Activated CD8-positive, alpha-beta memory T cell treated with anti-CD3 and anti-CD28 coated beads, Interleukin-2, amount 10 ng/mL, durations not matched to agents 7 days and 5 days (primary cell): ENCODE results near the gene TNP1. TPM values are rescaled to one million over a fixed set of nuclear protein-coding genes. Genes with fewer than 3 reads are reported as not detected.

Source experiments
- ATAC-seq: fragments of 150-1000 bp; cut with Tn5 transposase; one replicate; pipeline ENCODE4 v1.10.0; 2021; ENCODE audit warnings: moderate library complexity
- CTCF ChIA-PET: fragments of 350-600 bp; sonication (Branson Sonifier 250); formaldehyde crosslinking; loops from one replicate; lab custom pipeline; 2021; ENCODE audit warnings: antibody characterized with exemption; lab: Charles Lee
- DNase-seq: peaks from one replicate; pipeline ENCODE4 v3.0.0-alpha.2; 2020
- H3K27ac Mint-ChIP-seq: one replicate; pipeline ENCODE4 v1.8.0; 2021; ENCODE audit warnings: mild to moderate bottlenecking, mixed read lengths
- H3K27me3 Mint-ChIP-seq: one replicate; pipeline ENCODE4 v1.8.0; 2021; ENCODE audit warnings: mixed read lengths
- H3K36me3 Mint-ChIP-seq: one replicate; pipeline ENCODE4 v1.8.0; 2021; ENCODE audit warnings: mild to moderate bottlenecking, mixed read lengths
- H3K4me1 Mint-ChIP-seq: one replicate; pipeline ENCODE4 v1.8.0; 2021; ENCODE audit warnings: mixed read lengths
- H3K4me3 Mint-ChIP-seq: one replicate; pipeline ENCODE4 v1.8.0; 2021; ENCODE audit warnings: mild to moderate bottlenecking, moderate library complexity, mixed read lengths
- H3K9me3 Mint-ChIP-seq: one replicate; pipeline ENCODE4 v1.8.0; 2022; ENCODE audit warnings: low read depth, mixed read lengths
- total RNA-seq, 2 experiments: library from RNA; stranded (reverse); gene quantifications; one replicate each; pipeline ENCODE4 v1.2.3, GENCODE V29; 2021

The TNP1 gene
- total RNA-seq, 2 experiments from 2014 or later: not detected

DNA sequence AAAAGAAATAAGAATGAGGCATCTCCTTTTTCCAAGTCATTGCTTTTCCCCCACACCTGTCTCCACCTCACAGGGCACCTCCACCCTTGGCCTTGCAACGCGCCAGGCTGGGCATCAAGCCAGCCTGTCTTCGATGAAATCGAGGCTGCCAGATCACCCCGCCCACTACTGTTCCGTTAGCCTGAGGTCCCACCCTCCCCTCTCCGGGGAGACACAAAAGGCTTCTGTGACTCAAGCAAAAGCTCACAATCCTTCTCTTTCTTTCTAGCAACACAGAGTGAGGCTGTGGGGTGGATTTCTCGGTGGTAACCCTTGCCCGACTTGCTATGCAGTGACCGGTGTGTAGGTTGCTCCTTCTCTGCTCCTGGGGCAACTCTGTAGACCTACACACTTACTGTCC lies 9.9 kb downstream of the TNP1 start:
- H3K36me3 Mint-ChIP-seq: no peaks in the 10 kb centered on the region
- no peak for DNase-seq
- CTCF ChIA-PET: no interaction called here

DNA sequence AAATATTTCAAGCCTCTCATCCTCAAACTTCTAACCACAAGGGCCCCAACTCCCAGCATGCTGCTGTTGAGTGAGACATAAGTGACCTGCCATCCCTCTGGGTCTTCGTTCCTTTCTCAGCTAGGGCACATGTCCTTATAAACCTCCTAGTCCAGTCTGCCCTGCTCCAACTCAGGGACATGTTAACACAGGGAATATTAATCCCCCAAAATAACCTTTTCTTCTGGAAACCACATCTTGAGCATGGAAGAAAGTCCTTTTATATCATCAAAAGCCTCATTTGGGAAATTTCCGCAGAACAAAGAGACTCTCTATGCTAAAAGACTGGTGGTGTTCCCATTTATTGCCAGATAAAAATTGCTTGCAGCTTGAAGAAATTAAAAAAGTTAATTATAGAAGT lies 14.4 kb downstream of the TNP1 start:
- peaks cover 20% of the 10 kb centered on the region for H3K27me3 Mint-ChIP-seq
- peaks cover 4% of the 10 kb centered on the region for H3K4me1 Mint-ChIP-seq
- no peaks in the 10 kb centered on the region for H3K9me3 Mint-ChIP-seq
- CTCF ChIA-PET: no interaction called here
- H3K36me3 Mint-ChIP-seq: no peaks in the 10 kb centered on the region
- no peak overlapping the region for H3K4me3 Mint-ChIP-seq
- DNase-seq (no peak), ATAC-seq (no peak)
- H3K27ac Mint-ChIP-seq: no peak overlapping the region

More for the DNA sequence above, 9.9 kb downstream of the TNP1 start:
- no peaks in the 10 kb centered on the region for H3K9me3 Mint-ChIP-seq
- no peak for ATAC-seq
- no peak overlapping the region for H3K4me3 Mint-ChIP-seq
- peaks cover 21% of the 10 kb centered on the region for H3K27me3 Mint-ChIP-seq
- no peak overlapping the region for H3K27ac Mint-ChIP-seq
- H3K4me1 Mint-ChIP-seq: peaks cover 4% of the 10 kb centered on the region

DNA sequence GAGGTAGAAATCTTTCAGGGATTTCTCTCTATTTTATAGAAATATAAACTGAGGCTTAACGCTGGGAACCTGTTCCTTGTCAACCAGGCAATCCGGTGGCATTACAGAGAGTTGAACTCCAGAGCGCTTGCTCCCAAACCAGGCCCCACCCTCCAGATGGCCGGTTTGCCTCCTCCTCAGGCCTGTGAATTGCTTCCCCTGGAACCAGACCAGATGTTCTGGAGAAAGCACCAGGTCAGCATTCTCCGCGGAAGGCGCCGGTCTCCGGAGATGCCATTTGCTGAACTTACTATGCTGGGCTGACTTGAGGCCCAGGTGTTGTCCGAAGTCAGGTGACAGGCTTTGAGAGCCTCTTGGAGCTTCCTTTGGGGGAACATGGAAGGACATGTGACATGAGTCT lies 17.2 kb downstream of the TNP1 start:
- Mint-ChIP-seq H3K4me1 (no peaks in the 10 kb centered on the region), H3K9me3 (no peaks in the 10 kb centered on the region), H3K4me3 (no peak overlapping the region), H3K27me3 (peaks cover 10% of the 10 kb centered on the region), H3K36me3 (no peaks in the 10 kb centered on the region), H3K27ac (no peak overlapping the region)
- ATAC-seq (no peak), DNase-seq (no peak)
- CTCF ChIA-PET: no interaction called here

DNA sequence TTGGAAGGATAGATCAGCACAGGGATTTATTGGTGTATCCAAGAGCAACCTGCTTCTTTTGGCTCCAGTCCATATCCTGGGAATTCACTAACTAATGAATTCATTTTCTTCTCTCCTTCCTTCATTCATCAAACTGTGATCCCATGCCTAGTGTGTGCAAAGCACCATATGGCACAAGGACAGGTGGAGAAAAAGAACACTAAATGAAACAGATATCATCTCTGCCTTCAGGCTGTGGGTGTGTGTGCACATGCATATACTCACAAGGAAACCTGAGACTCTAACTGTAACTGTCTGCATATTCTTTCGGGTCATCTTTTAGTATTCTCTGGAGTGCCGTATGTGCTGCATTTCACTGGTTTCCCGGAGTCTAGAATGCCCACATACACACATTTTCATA lies 20.2 kb downstream of the TNP1 start:
- no peak overlapping the region for H3K4me3 Mint-ChIP-seq
- peaks cover 10% of the 10 kb centered on the region for H3K27me3 Mint-ChIP-seq
- H3K36me3 Mint-ChIP-seq: no peaks in the 10 kb centered on the region
- H3K27ac Mint-ChIP-seq: no peak overlapping the region
- CTCF ChIA-PET: no interaction called here
- DNase-seq (no peak), ATAC-seq (no peak)
- no peaks in the 10 kb centered on the region for H3K4me1 Mint-ChIP-seq
- H3K9me3 Mint-ChIP-seq: no peaks in the 10 kb centered on the region

DNA sequence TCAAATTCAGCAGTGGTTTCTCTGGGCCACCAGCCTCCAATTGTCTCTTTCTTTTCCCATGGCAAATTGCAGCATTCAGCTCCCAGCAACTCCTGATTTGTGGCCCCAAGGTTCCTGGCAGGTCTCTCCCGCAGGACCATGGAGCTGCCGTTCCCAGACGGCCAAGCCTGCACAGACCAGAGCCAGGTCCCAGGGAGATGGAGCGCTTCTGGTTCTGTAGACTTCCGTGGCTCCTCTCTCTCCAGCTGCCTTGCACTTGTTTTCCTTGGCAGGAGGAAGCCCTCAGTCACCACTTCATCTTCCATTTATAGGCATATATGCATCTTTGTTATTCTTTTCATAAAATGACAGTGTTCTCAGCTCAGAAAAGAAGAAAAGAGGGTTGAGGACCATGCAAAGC lies 21.7 kb downstream of the TNP1 start:
- no peak for ATAC-seq
- Mint-ChIP-seq H3K4me3 (no peak overlapping the region), H3K9me3 (no peaks in the 10 kb centered on the region), H3K27me3 (peaks cover 10% of the 10 kb centered on the region), H3K27ac (no peak overlapping the region), H3K4me1 (no peaks in the 10 kb centered on the region), H3K36me3 (no peaks in the 10 kb centered on the region)
- DNase-seq: no peak
- CTCF ChIA-PET: no interaction called here

DNA sequence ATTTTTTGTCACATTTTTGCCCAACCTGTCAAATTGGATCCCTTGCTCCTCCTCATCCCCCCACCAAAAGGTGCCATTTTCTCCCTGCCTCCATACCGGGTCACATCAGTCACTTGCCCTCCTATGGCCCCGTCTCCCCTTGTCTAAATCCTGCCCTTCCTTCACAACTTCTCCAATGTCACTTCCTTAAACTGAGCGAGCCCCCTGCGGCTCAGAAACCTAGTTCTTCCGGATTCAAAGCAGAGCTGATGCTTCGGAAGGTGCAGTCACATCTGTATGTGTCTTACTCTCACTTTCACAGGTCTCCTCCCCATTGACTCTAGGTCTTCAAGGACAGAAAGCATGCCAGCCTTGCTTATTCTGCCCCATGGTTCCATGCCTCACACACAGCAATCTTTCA lies 22.1 kb downstream of the TNP1 start:
- no peaks in the 10 kb centered on the region for H3K9me3 Mint-ChIP-seq
- CTCF ChIA-PET: no interaction called here
- peaks cover 10% of the 10 kb centered on the region for H3K27me3 Mint-ChIP-seq
- no peak overlapping the region for H3K27ac Mint-ChIP-seq
- ATAC-seq: no peak
- H3K36me3 Mint-ChIP-seq: no peaks in the 10 kb centered on the region
- DNase-seq: no peak
- no peaks in the 10 kb centered on the region for H3K4me1 Mint-ChIP-seq
- H3K4me3 Mint-ChIP-seq: no peak overlapping the region

DNA sequence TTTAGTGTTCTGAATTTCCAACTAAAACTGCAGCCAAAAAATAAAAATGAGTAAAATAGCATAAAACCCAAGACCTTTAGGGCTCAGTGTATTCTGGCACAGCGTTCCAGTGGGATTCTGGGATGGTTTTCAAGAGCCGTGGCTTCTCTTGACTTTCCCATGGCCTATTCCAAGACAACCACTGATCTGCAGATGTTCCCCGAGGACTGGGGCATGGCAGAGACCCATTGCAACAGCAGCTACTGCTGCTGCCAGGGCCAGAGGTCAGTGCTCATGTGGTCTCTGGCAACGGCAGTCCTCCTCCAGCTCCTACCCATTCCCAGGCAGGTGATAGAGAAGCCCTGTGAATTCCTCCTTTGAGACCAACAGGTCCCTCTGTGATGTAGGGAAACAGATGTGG lies 26.8 kb downstream of the TNP1 start:
- Mint-ChIP-seq H3K4me3 (no peak overlapping the region), H3K4me1 (no peaks in the 10 kb centered on the region), H3K36me3 (no peaks in the 10 kb centered on the region), H3K27me3 (peaks cover 11% of the 10 kb centered on the region), H3K27ac (no peak overlapping the region), H3K9me3 (no peaks in the 10 kb centered on the region)
- CTCF ChIA-PET: interaction anchor here (0.6 kb wide), 1 partner anchor 369 kb away, joined by 3 read pairs; no protein-coding TSS in a partner anchor
- ATAC-seq (no peak), DNase-seq (no peak)

DNA sequence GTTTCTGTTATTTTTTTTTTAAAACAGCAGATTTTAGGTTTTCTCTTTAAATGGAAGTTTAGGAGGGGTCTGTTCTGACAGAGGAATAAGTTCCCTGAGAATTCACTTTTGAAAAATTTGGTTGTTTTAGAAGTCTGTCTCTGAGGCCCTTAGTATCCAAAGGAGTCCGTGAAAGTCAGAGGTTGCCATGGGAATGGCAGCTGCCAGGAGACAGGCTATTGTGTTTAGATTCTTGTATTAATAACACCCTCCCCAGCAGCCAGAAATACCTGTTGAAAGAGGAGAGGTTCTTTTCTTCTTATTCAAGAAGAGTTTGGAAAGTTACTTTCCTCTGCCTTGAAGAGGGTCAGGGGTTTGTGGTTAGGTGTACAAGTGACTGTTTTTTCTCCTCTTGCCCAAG lies 29.5 kb downstream of the TNP1 start:
- ATAC-seq (no peak), DNase-seq (no peak)
- Mint-ChIP-seq H3K4me1 (no peaks in the 10 kb centered on the region), H3K27ac (no peak overlapping the region), H3K27me3 (peaks cover 7% of the 10 kb centered on the region), H3K36me3 (no peaks in the 10 kb centered on the region), H3K9me3 (no peaks in the 10 kb centered on the region), H3K4me3 (no peak overlapping the region)
- CTCF ChIA-PET: no interaction called here

DNA sequence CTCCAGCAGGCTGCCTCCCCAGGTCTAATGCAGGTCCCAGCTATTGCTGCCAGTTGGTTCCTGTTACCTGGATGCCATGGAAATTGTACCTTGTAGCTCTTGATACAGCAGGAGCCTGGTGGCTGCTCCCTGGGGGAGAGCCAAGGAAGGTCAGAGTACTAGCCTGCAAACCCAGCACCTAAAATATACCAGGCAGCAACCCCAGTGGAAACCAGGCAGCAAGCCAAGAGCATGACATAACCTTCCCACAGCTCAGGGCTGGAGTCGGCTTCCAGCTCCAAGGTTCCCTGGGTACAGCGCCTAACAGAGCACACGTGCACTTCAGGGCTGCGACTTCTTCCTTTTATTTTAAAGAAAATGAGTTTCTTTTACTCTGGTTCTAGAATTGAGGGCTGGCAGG lies 30.3 kb downstream of the TNP1 start:
- Mint-ChIP-seq H3K4me3 (no peak overlapping the region), H3K36me3 (no peaks in the 10 kb centered on the region), H3K4me1 (no peaks in the 10 kb centered on the region), H3K9me3 (no peaks in the 10 kb centered on the region), H3K27ac (no peak overlapping the region), H3K27me3 (peaks cover 7% of the 10 kb centered on the region)
- CTCF ChIA-PET: no interaction called here
- DNase-seq: no peak
- ATAC-seq: no peak

DNA sequence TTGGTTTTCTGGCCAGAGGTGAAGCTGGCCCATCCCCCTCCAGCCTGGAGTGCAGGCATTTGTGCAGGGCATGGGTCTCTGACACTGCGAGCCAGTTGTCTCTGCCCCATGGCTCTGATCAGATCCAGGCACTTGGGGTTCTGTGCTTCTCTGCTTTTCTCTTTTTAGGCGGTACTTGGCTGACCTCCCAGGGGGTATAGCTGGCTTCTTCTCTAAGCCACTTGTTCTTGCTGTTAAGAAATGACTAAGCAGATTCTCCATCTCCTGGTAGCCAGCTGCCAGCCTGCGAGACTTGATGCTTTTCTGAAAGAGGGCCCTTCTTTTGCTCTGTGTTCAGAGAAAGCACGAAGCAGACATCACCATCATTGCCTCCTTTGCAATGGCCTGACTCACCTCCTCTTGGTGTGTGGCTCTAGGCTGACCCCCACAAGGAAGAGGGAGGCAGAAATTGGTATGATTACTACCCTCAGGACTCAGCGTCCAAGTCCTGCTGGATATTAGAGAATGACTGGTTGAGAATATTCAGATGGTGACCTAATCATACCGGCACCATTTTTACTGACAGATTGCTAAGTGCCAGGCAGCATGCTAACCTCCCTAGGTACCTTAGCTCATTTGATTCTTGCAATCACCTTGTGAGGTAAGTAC lies 32.7 kb downstream of the TNP1 start:
- Mint-ChIP-seq H3K4me1 (no peaks in the 10 kb centered on the region), H3K4me3 (no peak overlapping the region), H3K9me3 (no peaks in the 10 kb centered on the region), H3K27me3 (peaks cover 7% of the 10 kb centered on the region), H3K36me3 (no peaks in the 10 kb centered on the region), H3K27ac (no peak overlapping the region)
- ATAC-seq (no peak), DNase-seq (no peak)
- CTCF ChIA-PET: no interaction called here

DNA sequence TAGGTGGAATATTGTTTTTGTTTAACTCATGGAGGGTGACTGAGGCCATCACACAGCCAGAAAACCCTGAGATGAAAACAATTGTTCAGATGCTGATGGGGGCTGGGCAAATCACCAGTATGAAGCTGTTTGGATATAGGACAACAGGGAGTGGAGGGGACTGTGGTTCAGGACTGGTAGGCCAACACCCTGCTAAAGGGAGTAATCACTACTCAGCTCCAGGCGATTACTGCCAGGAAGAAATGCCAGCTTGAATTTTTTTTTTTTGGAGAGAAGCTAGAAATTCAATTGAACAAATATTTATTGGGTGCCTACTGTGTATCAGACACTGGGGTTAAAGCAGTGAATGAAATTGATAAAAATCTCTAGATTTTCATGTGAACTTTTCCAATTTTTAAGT lies 37.4 kb downstream of the TNP1 start:
- H3K4me3 Mint-ChIP-seq: no peak overlapping the region
- H3K27ac Mint-ChIP-seq: no peak overlapping the region
- CTCF ChIA-PET: no interaction called here
- DNase-seq (no peak), ATAC-seq (no peak)
- peaks cover 3% of the 10 kb centered on the region for H3K27me3 Mint-ChIP-seq
- no peaks in the 10 kb centered on the region for H3K36me3 Mint-ChIP-seq
- H3K9me3 Mint-ChIP-seq: no peaks in the 10 kb centered on the region
- no peaks in the 10 kb centered on the region for H3K4me1 Mint-ChIP-seq

DNA sequence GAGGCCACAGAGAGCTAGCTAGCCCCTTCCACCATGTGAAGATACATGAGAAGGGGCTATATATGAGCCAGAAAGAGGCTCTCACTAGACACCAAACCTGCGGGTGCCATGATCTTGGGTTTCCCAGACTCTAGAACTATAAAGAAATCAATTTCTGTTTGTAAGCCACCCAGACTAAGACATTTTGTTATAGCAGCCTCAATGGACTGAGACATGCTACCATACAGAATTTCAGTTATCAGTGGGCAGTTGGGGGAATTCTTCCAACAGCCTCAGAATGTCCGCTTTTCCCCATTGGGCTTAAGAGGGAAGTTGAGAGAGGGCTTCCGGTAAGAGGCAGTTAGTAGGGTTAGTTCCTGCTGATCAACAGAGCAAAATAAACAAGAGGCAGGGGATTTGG lies 39.2 kb downstream of the TNP1 start:
- CTCF ChIA-PET: no interaction called here
- Mint-ChIP-seq H3K27me3 (peaks cover 10% of the 10 kb centered on the region), H3K36me3 (no peaks in the 10 kb centered on the region), H3K4me1 (no peaks in the 10 kb centered on the region), H3K9me3 (no peaks in the 10 kb centered on the region), H3K4me3 (no peak overlapping the region), H3K27ac (no peak overlapping the region)
- ATAC-seq: no peak
- DNase-seq: no peak

DNA sequence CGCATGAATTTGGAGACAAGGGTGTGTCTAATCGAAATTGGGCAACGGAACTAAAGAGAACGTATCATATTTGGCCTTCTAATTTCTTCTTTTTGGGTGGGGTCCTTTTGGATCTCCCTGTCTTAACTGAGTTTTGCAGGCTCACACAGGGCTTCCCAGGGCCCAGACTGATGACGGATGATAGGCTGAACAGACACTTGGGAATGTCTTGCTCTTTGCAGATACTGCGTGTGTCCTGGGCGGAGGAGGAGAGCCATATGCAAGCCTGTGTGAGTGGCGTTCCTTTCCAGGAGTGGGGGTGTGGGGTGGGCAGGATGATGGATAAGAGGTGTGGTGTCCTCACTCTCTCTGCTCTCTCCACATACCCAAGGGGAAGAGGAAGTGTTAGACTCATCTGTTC lies 40.1 kb downstream of the TNP1 start:
- Mint-ChIP-seq H3K36me3 (no peaks in the 10 kb centered on the region), H3K27me3 (peaks cover 12% of the 10 kb centered on the region), H3K4me3 (no peak overlapping the region), H3K9me3 (no peaks in the 10 kb centered on the region), H3K4me1 (no peaks in the 10 kb centered on the region), H3K27ac (no peak overlapping the region)
- CTCF ChIA-PET: no interaction called here
- no peak for DNase-seq
- no peak for ATAC-seq

DNA sequence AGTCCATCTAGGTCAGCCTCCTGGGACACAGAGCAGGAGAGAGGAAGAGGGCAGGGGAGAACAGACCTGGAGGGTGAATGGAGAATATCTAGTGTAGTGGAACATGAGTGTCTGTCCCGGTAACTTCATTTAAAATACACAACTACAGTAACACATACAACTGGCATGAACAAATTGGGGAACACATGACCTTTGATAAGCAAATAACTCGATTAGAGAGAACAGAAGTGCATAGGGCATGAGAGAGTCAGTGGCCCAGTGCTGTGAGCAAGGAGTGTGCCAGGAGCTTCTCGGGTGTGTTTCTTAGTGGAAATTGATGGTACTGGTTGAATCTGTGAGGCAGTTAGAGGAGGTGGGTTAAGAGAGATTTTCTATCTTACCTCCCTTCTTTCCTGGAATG lies 40.8 kb downstream of the TNP1 start:
- Mint-ChIP-seq H3K27ac (no peak overlapping the region), H3K27me3 (peaks cover 12% of the 10 kb centered on the region), H3K4me3 (no peak overlapping the region), H3K4me1 (no peaks in the 10 kb centered on the region), H3K36me3 (no peaks in the 10 kb centered on the region), H3K9me3 (no peaks in the 10 kb centered on the region)
- DNase-seq (no peak), ATAC-seq (no peak)
- CTCF ChIA-PET: no interaction called here
